SK-N-MC (cell line): ENCODE results near the gene FGF12.

Source experiments
- DNase-seq: peaks from one replicate; pipeline ENCODE4 v3.0.0-alpha.2; 2011; ENCODE audit warnings: low read depth, low spot score
- H3K27ac ChIP-seq: fragments of 200-600 bp; sonication (generic); 2 replicates; pipeline ENCODE4 v1.5.1; 2016; ENCODE audit warnings: mixed run types
- H3K36me3 ChIP-seq: fragments of 200-600 bp; sonication (generic); 2 replicates; pipeline ENCODE4 v1.6.1; 2017; ENCODE audit warnings: antibody characterized with exemption, low read length, mixed read lengths; ENCODE audit not compliant: insufficient read depth
- H3K4me3 ChIP-seq: fragments of 200-600 bp; sonication (generic); 2 replicates; pipeline ENCODE4 v1.5.1; 2016
- H3K9ac ChIP-seq: fragments of 200-600 bp; sonication (generic); 2 replicates; pipeline ENCODE4 v1.8.0; 2017; ENCODE audit warnings: mixed run types, mixed read lengths; ENCODE audit not compliant: insufficient read length
- H3K9me3 ChIP-seq: fragments of 200-600 bp; sonication (generic); 2 replicates; pipeline ENCODE4 v1.6.1; 2017; ENCODE audit warnings: low read depth, mild to moderate bottlenecking, antibody characterized with exemption, low read length, moderate library complexity, mixed read lengths
- EZH2 ChIP-seq: fragments of 200-600 bp; sonication (generic); IDR thresholded peaks from one replicate; pipeline ENCODE4 v1.6.1; 2017; ENCODE audit warnings: antibody characterized with exemption
- FOXP2 ChIP-seq: optimal IDR thresholded peaks from 2 replicates; pipeline ENCODE3; 2011; ENCODE audit warnings: mild to moderate bottlenecking, moderate library complexity; ENCODE audit not compliant: insufficient read depth; ENCODE audit errors: extremely low read length, control extremely low read depth
- POLR2AphosphoS5 ChIP-seq: IDR thresholded peaks from 2 replicates; pipeline ENCODE4 v1.6.1; 2012; ENCODE audit warnings: mild to moderate bottlenecking, low read depth, low read length, borderline replicate concordance

The FGF12 gene

DNA sequence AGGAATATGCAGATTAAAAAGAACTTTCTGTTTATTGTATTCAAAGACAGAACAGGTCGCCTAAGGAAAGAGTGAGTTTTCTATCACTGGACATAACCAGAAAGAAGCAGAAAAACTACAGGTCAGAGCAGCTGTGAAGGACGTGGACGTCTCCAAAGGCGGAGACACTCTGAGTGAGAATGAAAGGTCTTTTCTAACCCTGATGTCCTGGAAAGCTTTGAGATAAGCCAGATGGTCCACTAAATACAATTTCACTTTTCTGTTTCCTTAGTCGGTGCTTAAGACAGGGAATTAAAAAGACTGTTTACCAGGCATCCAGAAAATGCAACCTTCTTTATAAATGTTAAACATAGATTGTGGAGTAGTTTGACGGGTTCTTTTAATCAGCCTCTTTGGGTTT lies 360.4 kb downstream of the FGF12 start:
- no peak overlapping the region for H3K9ac ChIP-seq
- no peaks in the 10 kb centered on the region for H3K36me3 ChIP-seq
- no peak overlapping the region for H3K4me3 ChIP-seq
- TF ChIP-seq FOXP2 (no peak), POLR2AphosphoS5 (no peak)
- no peak overlapping the region for H3K27ac ChIP-seq
- no peak for DNase-seq
- no peaks in the 10 kb centered on the region for H3K9me3 ChIP-seq

DNA sequence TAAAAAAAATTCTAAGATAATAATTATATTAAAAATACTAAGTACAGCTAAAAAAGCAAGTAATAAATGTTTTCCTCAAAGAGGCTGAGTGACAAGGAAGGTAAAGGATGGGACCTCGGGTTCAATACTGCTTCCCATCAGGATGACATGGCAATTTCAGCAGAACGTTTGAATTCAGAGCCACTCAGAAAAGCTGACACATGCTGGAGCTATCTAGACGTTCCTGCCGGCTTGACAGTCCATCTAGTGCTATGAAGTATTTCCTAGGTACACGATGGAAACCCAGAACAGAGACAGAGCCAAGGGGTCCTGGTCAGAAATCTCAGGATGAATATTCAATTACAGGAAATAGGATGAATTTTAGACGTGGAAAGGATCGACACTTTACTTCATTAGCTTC lies 361.8 kb downstream of the FGF12 start:
- no peaks in the 10 kb centered on the region for H3K36me3 ChIP-seq
- TF ChIP-seq EZH2: no peak
- no peak for TF ChIP-seq FOXP2
- TF ChIP-seq POLR2AphosphoS5: no peak
- H3K27ac ChIP-seq: no peak overlapping the region
- no peak for DNase-seq
- H3K4me3 ChIP-seq: no peak overlapping the region
- H3K9me3 ChIP-seq: no peaks in the 10 kb centered on the region
- H3K9ac ChIP-seq: no peak overlapping the region

DNA sequence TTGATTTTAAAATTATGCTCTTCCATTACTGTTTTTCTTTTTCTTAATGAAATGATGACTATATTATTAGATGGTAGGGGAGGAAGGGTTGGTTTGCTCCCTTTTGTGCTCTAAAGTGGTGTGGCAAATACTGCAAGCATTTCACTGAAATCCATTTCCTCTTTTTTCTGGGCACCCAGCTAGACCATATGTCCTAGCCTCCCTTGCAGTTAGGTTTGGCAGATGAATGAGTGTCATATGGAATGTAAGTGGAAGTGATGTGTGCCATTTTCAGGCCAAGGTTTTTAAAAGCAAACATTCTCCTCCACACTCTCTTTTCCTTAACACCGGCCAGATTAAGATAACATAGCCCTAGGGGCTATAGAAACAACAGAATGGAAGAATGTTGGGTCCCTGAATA lies 363.0 kb downstream of the FGF12 start:
- no peak for TF ChIP-seq EZH2
- no peak for TF ChIP-seq FOXP2
- TF ChIP-seq POLR2AphosphoS5: no peak
- Histone ChIP-seq H3K9me3 (no peaks in the 10 kb centered on the region), H3K27ac (no peak overlapping the region), H3K36me3 (no peaks in the 10 kb centered on the region), H3K9ac (no peak overlapping the region), H3K4me3 (no peak overlapping the region)
- no peak for DNase-seq

DNA sequence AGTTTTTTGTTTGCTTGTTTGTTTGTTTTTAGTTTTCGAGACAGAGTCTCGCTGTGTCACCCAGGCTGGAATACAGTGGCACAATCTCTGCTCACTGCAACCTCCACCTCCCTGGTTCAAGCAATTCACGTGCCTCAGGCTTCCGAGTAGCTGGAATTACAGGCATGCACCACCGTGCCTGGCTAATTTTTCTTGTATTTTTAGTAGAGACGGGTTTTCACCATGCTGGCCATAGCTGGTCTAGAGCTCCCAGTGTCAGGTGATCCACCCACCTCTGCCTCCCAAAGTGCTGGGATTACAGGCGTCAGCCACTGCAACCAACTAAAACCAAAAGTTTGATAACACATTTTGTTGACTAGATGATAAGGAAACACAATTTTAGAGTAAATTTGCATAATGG lies 372.7 kb downstream of the FGF12 start:
- Histone ChIP-seq H3K9ac (no peak overlapping the region), H3K27ac (no peak overlapping the region), H3K36me3 (no peaks in the 10 kb centered on the region), H3K4me3 (no peak overlapping the region), H3K9me3 (no peaks in the 10 kb centered on the region)
- DNase-seq: no peak
- TF ChIP-seq POLR2AphosphoS5 (no peak), FOXP2 (no peak), EZH2 (no peak)

DNA sequence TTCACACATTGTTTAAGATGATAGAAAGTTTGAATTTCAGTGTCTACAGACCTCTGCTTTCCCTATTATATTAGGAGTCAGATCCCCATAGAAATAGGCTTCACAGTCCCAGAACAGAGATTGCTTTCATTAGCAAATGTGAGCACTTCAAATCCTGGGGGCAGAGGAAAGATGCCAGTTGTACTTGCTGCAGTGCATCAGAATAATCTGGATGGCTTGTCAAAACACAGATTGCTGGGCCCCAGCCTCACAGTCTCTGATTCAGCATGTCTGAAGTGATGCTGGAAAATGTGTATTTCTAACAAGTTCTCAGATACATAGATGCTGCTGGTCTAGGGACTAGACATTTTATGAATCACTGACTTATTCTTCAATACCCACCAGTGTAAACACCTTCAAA lies 375.2 kb downstream of the FGF12 start:
- TF ChIP-seq POLR2AphosphoS5: no peak
- no peak for DNase-seq
- no peaks in the 10 kb centered on the region for H3K36me3 ChIP-seq
- H3K9me3 ChIP-seq: no peaks in the 10 kb centered on the region
- no peak overlapping the region for H3K4me3 ChIP-seq
- H3K9ac ChIP-seq: no peak overlapping the region
- H3K27ac ChIP-seq: no peak overlapping the region

DNA sequence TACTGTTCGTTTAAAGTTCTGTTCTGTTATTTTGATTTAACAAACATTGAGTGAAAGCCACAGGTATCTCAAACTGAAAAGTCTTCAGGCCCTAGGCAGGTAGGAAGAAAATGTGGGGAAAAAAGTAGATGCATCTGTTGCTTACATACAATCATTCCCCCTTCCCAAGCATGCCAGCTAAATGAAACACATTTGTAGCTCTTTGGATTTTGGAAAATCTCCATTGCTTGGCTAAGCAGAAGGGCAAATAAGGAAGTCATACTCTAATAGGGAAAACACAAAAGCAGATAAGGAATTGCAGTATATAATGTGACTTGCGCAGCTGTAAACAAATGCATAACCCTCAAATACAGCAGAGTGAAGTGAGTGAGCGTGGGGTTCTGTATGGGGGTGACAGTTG lies 375.9 kb downstream of the FGF12 start:
- Histone ChIP-seq H3K9me3 (no peaks in the 10 kb centered on the region), H3K4me3 (no peak overlapping the region)
- TF ChIP-seq POLR2AphosphoS5 (no peak), FOXP2 (no peak), EZH2 (no peak)

DNA sequence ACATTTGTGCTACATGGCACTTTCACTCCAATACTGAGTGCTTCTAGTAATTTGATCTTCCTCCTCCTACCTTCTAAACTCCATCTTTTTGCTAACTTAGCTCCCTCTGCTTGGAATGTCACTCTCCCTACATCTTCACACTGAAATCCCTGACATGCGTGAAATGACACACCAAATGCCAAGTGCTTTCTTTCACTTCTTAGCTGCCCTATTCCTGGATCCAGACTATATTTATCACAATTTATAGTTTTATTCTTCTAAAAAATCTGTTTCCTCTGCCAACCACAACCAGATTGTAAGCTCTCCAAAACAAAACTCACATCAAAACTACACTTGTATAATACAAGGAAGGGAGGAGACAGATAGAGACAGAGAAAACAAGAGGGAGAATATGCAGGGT lies 387.3 kb downstream of the FGF12 start:
- Histone ChIP-seq H3K4me3 (no peak overlapping the region), H3K9me3 (no peaks in the 10 kb centered on the region), H3K27ac (no peak overlapping the region), H3K9ac (no peak overlapping the region), H3K36me3 (no peaks in the 10 kb centered on the region)
- TF ChIP-seq EZH2 (no peak), POLR2AphosphoS5 (no peak), FOXP2 (no peak)
- DNase-seq: no peak

More for the DNA sequence above, 375.9 kb downstream of the FGF12 start:
- Histone ChIP-seq H3K27ac (no peak overlapping the region), H3K9ac (no peak overlapping the region), H3K36me3 (no peaks in the 10 kb centered on the region)
- DNase-seq: no peak

DNA sequence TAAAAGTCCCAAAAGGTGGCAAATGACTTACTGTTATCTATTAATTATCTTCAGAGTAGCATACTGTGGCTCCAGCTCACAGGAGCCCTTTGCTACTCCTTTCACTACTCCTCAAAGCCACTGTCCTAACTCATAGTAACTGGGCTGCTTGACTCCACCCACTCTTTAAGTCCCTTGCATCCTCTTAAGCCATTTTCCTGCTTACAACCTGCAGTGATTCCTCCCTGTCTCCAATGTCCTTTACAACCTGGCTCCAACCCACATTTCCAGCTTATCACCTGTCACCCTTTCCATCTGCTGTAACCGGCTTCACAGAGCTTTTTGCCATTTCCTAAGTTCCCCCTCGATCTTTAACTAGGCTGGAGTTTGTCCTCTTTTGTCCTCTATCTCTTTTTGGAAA lies 388.1 kb downstream of the FGF12 start:
- TF ChIP-seq POLR2AphosphoS5 (no peak), EZH2 (no peak), FOXP2 (no peak)
- DNase-seq: no peak

DNA sequence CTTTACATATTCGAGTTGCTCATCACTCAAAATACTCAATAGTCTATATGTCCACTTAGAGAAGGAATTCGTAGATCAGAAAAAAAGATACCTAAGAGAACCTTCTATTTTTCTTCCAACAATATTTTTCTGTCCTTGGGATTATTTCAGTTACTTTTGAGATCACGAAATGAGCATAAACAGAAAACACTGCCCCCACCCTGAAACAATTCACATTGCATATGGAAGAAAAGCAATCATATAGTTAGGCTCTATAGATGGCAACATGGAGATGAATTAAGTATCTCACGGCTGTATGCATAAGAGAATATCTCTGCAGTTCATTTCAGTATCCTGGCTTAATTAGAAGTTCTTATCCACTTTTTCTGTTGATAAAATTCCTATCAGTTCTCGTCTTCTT lies 391.1 kb downstream of the FGF12 start:
- TF ChIP-seq FOXP2 (no peak), POLR2AphosphoS5 (no peak), EZH2 (no peak)
- no peak overlapping the region for H3K27ac ChIP-seq
- no peak overlapping the region for H3K4me3 ChIP-seq
- no peaks in the 10 kb centered on the region for H3K9me3 ChIP-seq
- H3K9ac ChIP-seq: no peak overlapping the region
- DNase-seq: no peak
- no peaks in the 10 kb centered on the region for H3K36me3 ChIP-seq

More for the DNA sequence above, 388.1 kb downstream of the FGF12 start:
- Histone ChIP-seq H3K9ac (no peak overlapping the region), H3K27ac (no peak overlapping the region), H3K36me3 (no peaks in the 10 kb centered on the region), H3K9me3 (no peaks in the 10 kb centered on the region), H3K4me3 (no peak overlapping the region)
